GM11168 (cell line): ENCODE measurements around the gene PCDHB9.
"Not testable (repeated sequence)": the region's sequence is repeated elsewhere in the genome, so short reads cannot be mapped to it uniquely, and the experiment has no call there.

Experiments used
- in situ Hi-C: fragments of 300-500 bp; cut with MboI; formaldehyde crosslinking; loops from one replicate; pipeline ENCODE4 v1.12.0; 2022; ENCODE audit warnings: low sequenced_read_pairs; ENCODE audit not compliant: unreplicated experiment

Gene PCDHB9

GRCh38 chr5:141184117-141184855 is 2.7 kb upstream of the PCDHB9 start:
- in situ Hi-C loops = not testable (repeated sequence)

DNA sequence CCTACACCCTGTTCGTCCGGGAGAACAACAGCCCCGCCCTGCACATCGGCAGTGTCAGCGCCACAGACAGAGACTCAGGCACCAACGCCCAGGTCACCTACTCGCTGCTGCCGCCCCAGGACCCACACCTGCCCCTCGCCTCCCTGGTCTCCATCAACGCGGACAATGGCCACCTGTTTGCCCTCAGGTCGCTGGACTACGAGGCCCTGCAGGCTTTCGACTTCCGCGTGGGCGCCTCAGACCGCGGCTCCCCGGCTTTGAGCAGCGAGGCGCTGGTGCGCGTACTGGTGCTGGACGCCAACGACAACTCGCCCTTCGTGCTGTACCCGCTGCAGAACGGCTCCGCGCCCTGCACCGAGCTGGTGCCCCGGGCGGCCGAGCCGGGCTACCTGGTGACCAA is 1.7 kb downstream of the PCDHB9 start:
- in situ Hi-C loops = not testable (repeated sequence)

GRCh38 chr5:141189131-141189530 is 2.2 kb downstream of the PCDHB9 start:
- in situ Hi-C loops = not testable (repeated sequence)

DNA sequence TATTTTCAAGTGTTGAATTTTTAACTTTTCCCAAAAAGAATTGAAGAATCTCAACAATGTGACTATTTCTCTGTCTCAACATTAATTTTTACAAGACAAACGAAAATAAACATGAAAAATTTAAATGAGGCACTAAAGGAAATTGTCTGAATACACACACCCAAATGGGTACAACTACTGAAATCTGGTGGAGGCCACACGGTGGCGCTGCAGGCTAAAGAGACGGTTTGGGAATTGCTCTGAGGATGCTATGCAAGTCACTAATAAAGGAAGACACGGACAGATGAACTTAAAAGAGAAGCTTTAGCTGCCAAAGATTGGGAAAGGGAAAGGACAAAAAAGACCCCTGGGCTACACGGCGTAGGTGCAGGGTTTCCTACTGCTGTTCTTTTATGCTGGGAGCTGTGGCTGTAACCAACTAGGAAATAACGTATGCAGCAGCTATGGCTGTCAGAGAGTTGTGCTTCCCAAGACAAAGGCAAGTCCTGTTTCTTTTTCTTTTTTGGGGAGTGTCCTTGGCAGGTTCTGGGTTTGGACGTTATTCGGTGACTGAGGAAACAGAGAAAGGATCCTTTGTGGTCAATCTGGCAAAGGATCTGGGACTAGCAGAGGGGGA is 5.3 kb downstream of the PCDHB9 start, which contains the start of gene PCDHB10:
Gene PCDHB10, plus strand, starts transcription at position 244 of the 616 bp plus-strand sequence. Its CDS starts 200 bp downstream, at position 444.
- in situ Hi-C loops = no loop called here

- in situ Hi-C loops = not testable (repeated sequence)
These were observed 7.4 kb downstream of the PCDHB9 start for GRCh38 chr5:141194332-141194731.

GRCh38 chr5:141196363-141196762 is 9.4 kb downstream of the PCDHB9 start:
- in situ Hi-C loops = no loop called here

- in situ Hi-C loops = no loop called here
These were observed 12.6 kb downstream of the PCDHB9 start, which contains the start of gene PCDHB11 for GRCh38 chr5:141199359-141200235. Gene PCDHB11, plus strand, starts transcription at chr5:141199627. Its CDS starts 148 bp downstream, at chr5:141199775.

DNA sequence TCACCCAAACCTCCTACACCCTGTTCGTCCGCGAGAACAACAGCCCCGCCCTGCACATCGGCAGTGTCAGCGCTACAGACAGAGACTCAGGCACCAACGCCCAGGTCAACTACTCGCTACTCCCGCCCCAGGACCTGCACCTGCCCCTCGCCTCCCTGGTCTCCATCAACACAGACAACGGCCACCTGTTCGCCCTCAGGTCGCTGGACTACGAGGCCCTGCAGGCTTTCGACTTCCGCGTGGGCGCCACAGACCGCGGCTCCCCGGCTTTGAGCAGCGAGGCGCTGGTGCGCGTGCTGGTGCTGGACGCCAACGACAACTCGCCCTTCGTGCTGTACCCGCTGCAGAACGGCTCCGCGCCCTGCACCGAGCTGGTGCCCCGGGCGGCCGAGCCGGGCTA is 14.2 kb downstream of the PCDHB9 start:
- in situ Hi-C loops = not testable (repeated sequence)

DNA sequence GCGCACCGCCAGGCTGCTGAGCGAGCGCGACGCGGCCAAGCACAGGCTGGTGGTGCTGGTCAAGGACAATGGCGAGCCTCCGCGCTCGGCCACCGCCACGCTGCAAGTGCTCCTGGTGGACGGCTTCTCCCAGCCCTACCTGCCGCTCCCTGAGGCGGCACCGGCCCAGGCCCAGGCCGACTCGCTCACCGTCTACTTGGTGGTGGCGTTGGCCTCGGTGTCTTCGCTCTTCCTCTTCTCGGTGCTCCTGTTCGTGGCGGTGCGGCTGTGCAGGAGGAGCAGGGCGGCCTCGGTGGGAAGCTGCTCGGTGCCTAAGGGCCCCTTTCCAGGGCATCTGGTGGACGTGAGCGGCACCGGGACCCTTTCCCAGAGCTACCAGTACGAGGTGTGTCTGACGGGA is 14.7 kb downstream of the PCDHB9 start:
- in situ Hi-C loops = not testable (repeated sequence)

- in situ Hi-C loops = no loop called here
These were observed 21.5 kb downstream of the PCDHB9 start, which contains the start of gene PCDHB12 for GRCh38 chr5:141208478-141208877. Gene PCDHB12, plus strand, starts transcription at chr5:141208719. Its CDS starts 189 bp downstream, at chr5:141208908.

DNA sequence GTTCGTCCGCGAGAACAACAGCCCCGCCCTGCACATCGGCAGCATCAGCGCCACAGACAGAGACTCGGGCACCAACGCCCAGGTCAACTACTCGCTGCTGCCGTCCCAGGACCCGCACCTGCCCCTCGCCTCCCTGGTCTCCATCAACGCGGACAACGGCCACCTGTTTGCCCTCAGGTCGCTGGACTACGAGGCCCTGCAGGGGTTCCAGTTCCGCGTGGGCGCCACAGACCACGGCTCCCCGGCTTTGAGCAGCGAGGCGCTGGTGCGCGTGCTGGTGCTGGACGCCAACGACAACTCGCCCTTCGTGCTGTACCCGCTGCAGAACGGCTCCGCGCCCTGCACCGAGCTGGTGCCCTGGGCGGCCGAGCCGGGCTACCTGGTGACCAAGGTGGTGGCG is 23.3 kb downstream of the PCDHB9 start:
- in situ Hi-C loops = not testable (repeated sequence)

- in situ Hi-C loops = not testable (repeated sequence)
These were observed 23.9 kb downstream of the PCDHB9 start for GRCh38 chr5:141210849-141211248.

- in situ Hi-C loops = not testable (repeated sequence)
These were observed 26.8 kb downstream of the PCDHB9 start, which contains the start of gene PCDHB13 for GRCh38 chr5:141213656-141214339. Gene PCDHB13, plus strand, starts transcription at chr5:141213919. Its CDS starts 205 bp downstream, at chr5:141214124.

DNA sequence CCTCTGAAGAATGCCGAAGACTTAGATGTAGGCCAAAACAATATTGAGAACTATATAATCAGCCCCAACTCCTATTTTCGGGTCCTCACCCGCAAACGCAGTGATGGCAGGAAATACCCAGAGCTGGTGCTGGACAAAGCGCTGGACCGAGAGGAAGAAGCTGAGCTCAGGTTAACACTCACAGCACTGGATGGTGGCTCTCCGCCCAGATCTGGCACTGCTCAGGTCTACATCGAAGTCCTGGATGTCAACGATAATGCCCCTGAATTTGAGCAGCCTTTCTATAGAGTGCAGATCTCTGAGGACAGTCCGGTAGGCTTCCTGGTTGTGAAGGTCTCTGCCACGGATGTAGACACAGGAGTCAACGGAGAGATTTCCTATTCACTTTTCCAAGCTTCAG is 27.6 kb downstream of the PCDHB9 start:
- in situ Hi-C loops = not testable (repeated sequence)

DNA sequence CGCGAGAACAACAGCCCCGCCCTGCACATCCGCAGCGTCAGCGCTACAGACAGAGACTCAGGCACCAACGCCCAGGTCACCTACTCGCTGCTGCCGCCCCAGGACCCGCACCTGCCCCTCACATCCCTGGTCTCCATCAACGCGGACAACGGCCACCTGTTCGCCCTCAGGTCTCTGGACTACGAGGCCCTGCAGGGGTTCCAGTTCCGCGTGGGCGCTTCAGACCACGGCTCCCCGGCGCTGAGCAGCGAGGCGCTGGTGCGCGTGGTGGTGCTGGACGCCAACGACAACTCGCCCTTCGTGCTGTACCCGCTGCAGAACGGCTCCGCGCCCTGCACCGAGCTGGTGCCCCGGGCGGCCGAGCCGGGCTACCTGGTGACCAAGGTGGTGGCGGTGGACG is 28.5 kb downstream of the PCDHB9 start:
- in situ Hi-C loops = not testable (repeated sequence)

- in situ Hi-C loops = not testable (repeated sequence)
These were observed 29.1 kb downstream of the PCDHB9 start for GRCh38 chr5:141216035-141216434.

DNA sequence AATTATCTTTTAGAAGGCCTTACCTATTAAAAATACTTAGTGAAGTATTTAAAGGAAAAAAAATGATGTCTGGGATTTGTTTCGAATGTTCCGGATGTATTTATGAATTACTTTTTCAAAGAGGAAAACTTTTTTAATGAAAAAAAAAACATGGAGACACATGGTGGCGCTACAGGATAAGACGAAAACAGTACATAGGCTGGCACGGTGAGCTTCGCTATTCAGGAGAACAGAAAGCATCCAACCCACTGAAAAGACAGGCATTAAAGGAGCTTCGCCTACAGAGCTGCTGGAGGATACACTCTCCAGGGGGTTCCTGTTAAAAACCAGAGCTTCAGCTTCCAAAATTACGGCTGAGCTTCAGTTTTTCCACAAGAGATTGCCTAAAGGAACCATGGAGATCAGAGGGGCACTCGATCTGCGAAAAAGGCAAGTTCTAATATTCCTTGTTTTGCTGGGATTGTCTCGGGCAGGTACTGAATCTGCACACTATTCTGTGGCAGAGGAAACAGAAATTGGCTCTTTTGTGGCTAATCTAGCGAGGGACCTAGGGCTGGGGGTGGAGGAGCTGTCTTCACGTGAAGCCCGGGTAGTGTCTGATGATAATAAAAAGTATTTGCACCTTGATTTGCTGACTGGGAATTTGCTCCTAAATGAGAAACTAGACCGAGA is 36.3 kb downstream of the PCDHB9 start, which contains the start of gene PCDHB14:
Gene PCDHB14, plus strand, starts transcription at position 232 of the 672 bp plus-strand sequence. Its CDS starts 163 bp downstream, at position 395.
- in situ Hi-C loops = no loop called here

DNA sequence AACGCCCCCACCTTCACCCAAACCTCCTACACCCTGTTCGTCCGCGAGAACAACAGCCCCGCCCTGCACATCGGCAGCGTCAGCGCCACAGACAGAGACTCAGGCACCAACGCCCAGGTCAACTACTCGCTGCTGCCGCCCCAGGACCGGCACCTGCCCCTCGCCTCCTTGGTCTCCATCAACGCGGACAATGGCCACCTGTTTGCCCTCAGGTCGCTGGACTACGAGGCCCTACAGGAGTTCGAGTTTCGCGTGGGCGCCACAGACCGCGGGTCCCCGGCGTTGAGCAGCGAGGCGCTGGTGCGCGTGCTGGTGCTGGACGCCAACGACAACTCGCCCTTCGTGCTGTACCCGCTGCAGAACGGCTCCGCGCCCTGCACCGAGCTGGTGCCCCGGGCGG is 37.9 kb downstream of the PCDHB9 start:
- in situ Hi-C loops = not testable (repeated sequence)

DNA sequence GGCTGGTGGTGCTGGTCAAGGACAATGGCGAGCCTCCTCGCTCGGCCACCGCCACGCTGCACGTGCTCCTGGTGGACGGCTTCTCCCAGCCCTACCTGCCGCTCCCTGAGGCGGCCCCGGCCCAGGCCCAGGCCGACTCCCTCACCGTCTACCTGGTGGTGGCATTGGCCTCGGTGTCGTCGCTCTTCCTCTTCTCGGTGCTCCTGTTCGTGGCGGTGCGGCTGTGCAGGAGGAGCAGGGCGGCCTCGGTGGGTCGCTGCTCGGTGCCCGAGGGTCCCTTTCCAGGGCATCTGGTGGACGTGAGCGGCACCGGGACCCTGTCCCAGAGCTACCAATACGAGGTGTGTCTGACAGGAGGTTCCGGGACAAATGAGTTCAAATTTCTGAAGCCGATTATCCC is 38.5 kb downstream of the PCDHB9 start:
- in situ Hi-C loops = not testable (repeated sequence)
